ENCODE results near the gene FAR2.

DNA sequence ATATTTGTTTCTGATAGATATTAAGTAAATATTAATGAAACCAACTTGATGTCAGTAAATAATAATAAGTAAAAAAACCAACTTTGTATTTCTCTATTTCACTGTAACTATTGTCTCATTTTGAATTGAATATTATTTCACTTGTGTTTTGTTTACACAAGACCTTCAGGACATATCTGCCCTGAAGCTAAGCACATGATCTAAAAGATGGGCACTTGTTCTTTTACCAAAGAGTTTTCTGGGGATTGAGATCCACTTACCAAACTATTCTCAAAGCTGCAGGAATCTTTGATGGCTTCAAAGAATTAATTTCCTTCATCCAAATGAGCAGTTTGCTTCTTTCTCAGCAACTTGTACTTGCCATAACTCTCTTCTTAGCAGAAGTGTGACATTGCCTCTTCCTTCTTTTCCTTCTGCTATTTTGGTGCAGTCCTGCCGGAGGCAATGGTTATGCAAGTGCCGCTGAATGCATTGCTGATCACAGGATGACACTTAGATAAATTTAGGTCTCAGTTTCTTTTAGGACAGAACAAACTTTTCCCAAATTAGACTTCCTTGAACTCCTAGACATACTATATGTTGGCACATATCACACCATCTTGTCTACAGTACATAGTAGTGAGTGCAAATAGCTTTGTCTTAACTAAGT is 9.2 kb downstream of the FAR2 start:
- TF ChIP-seq, protein P1, sequence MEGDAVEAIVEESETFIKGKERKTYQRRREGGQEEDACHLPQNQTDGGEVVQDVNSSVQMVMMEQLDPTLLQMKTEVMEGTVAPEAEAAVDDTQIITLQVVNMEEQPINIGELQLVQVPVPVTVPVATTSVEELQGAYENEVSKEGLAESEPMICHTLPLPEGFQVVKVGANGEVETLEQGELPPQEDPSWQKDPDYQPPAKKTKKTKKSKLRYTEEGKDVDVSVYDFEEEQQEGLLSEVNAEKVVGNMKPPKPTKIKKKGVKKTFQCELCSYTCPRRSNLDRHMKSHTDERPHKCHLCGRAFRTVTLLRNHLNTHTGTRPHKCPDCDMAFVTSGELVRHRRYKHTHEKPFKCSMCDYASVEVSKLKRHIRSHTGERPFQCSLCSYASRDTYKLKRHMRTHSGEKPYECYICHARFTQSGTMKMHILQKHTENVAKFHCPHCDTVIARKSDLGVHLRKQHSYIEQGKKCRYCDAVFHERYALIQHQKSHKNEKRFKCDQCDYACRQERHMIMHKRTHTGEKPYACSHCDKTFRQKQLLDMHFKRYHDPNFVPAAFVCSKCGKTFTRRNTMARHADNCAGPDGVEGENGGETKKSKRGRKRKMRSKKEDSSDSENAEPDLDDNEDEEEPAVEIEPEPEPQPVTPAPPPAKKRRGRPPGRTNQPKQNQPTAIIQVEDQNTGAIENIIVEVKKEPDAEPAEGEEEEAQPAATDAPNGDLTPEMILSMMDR (IDR thresholded peaks at IDR 0.05): no peak
- TF ChIP-seq POLR2A (IDR thresholded peaks at IDR 0.05): no peak
